H1 (cell line): ENCODE data around the gene GALNT7. TPM values are rescaled to one million over a fixed set of nuclear protein-coding genes. Genes with fewer than 3 reads are reported as not detected.

Experiments used
- CEBPB ChIP-seq: IDR thresholded peaks from 2 replicates; pipeline ENCODE4 v1.6.1; 2012; ENCODE audit warnings: low read depth, low read length
- FOSL1 ChIP-seq: IDR thresholded peaks from 2 replicates; pipeline ENCODE4 v1.6.1; 2011; ENCODE audit warnings: mild to moderate bottlenecking, low read depth, low read length, moderate library complexity; ENCODE audit not compliant: insufficient read depth
- JUND ChIP-seq: IDR thresholded peaks from 2 replicates; pipeline ENCODE4 v1.6.1; 2011; ENCODE audit warnings: mild to moderate bottlenecking, improper control_type of control experiment, low read length
- PHF8 ChIP-seq: fragments of 200-600 bp; sonication (generic); conservative IDR thresholded peaks from 2 replicates; pipeline ENCODE4 v1.7.1; 2012; ENCODE audit warnings: low read depth, mild to moderate bottlenecking, inconsistent platforms, low read length, moderate library complexity
- POLR2A ChIP-seq, 2 experiments: IDR thresholded peaks; 1 replicate in 1 of 2; 2 replicates in 1 of 2; pipeline ENCODE4 v1.6.1; 2011; ENCODE audit warnings: low read depth in 2 of 2, low read length in 2 of 2, mild to moderate bottlenecking in 2 of 2; ENCODE audit errors: control extremely low read depth in 1 of 2
- POU5F1 ChIP-seq: IDR thresholded peaks from 2 replicates; pipeline ENCODE4 v1.6.1; 2011; ENCODE audit warnings: low read depth, mild to moderate bottlenecking, low read length, moderate library complexity
- RNF2 ChIP-seq: fragments of 200-900, 300-1000 bp; sonication (generic); IDR thresholded peaks from 2 replicates; pipeline ENCODE4 v1.7.1; 2016; ENCODE audit warnings: borderline replicate concordance, low read depth, mild to moderate bottlenecking, antibody characterized with exemption, low read length; ENCODE audit not compliant: poor library complexity, severe bottlenecking; ENCODE audit errors: missing control alignments
- SP2 ChIP-seq: IDR thresholded peaks from 2 replicates; pipeline ENCODE4 v1.6.1; 2012; ENCODE audit warnings: mild to moderate bottlenecking, low read length, inconsistent platforms
- polyA plus RNA-seq, 7 experiments: library from polyadenylated mRNA; depleted of rRNA in 3 of 7; stranded (reverse) in 5 of 7; unstranded in 2 of 7; fragments of >200 nt in 5 of 7; fragments of 200-250 nt in 2 of 7; gene quantifications; 1 replicate in 5 of 7; 2 replicates in 1 of 7; 4 replicates in 1 of 7; pipeline versions ENCODE4 v1.2.1 to v1.2.3, GENCODE V29; 2011 to 2013; ENCODE audit warnings: missing spikeins in 2 of 7, mixed read lengths in 2 of 7
- total RNA-seq: library from RNA; stranded (reverse); fragmentation: NEBNext Ultra II Directional; extraction: Animal tissue kit (Norgen Biotek cat#: 25700); gene quantifications from 2 replicates; pipeline ENCODE4 v1.2.1, GENCODE V29; 2021
- TF ChIP-seq, protein P1 (sequence below): fragments of 300-600 bp; sonication (generic); IDR thresholded peaks from 2 replicates; pipeline ENCODE4 v1.7.1; 2012; ENCODE audit warnings: low read length, moderate library complexity, mild to moderate bottlenecking, inconsistent platforms; ENCODE audit not compliant: insufficient replicate concordance
- TF ChIP-seq, protein P2 (sequence below), 3 experiments: IDR thresholded peaks; 1 replicate in 2 of 3; 2 replicates in 1 of 3; pipeline versions ENCODE4 v1.5.1 to v1.6.1; 2011; ENCODE audit warnings: low read length in 3 of 3, mild to moderate bottlenecking in 3 of 3, inconsistent platforms in 2 of 3, low read depth in 1 of 3, moderate library complexity in 1 of 3; ENCODE audit not compliant: insufficient read depth in 1 of 3; ENCODE audit errors: control extremely low read depth in 1 of 3

GALNT7 gene
- total and polyA plus RNA-seq, 2 of the 8 experiments (the other 6 are each of a cell fraction or from before 2014, with no cell fraction given): 22.4 to 85.5 TPM

DNA sequence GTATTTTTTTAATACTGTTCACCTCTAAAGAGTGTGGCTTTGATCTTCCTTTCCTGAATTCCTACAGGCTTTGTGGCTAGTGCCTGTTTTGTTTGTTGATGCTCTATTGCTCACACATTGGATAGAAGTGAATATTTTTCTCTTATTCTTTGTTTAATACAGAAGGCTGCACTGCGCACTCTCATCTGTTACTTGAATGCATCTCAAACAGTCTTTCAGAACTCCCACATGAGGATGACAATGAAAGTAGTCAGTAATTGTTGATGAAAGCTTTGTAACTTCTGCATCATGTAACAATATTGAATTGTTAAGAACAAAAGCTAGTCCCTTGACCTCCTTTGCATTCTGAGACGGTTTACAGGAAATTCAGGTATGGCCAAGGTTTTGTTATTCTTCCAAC is 29.1 kb upstream of the GALNT7 start (continued):
- TF ChIP-seq, protein P1, sequence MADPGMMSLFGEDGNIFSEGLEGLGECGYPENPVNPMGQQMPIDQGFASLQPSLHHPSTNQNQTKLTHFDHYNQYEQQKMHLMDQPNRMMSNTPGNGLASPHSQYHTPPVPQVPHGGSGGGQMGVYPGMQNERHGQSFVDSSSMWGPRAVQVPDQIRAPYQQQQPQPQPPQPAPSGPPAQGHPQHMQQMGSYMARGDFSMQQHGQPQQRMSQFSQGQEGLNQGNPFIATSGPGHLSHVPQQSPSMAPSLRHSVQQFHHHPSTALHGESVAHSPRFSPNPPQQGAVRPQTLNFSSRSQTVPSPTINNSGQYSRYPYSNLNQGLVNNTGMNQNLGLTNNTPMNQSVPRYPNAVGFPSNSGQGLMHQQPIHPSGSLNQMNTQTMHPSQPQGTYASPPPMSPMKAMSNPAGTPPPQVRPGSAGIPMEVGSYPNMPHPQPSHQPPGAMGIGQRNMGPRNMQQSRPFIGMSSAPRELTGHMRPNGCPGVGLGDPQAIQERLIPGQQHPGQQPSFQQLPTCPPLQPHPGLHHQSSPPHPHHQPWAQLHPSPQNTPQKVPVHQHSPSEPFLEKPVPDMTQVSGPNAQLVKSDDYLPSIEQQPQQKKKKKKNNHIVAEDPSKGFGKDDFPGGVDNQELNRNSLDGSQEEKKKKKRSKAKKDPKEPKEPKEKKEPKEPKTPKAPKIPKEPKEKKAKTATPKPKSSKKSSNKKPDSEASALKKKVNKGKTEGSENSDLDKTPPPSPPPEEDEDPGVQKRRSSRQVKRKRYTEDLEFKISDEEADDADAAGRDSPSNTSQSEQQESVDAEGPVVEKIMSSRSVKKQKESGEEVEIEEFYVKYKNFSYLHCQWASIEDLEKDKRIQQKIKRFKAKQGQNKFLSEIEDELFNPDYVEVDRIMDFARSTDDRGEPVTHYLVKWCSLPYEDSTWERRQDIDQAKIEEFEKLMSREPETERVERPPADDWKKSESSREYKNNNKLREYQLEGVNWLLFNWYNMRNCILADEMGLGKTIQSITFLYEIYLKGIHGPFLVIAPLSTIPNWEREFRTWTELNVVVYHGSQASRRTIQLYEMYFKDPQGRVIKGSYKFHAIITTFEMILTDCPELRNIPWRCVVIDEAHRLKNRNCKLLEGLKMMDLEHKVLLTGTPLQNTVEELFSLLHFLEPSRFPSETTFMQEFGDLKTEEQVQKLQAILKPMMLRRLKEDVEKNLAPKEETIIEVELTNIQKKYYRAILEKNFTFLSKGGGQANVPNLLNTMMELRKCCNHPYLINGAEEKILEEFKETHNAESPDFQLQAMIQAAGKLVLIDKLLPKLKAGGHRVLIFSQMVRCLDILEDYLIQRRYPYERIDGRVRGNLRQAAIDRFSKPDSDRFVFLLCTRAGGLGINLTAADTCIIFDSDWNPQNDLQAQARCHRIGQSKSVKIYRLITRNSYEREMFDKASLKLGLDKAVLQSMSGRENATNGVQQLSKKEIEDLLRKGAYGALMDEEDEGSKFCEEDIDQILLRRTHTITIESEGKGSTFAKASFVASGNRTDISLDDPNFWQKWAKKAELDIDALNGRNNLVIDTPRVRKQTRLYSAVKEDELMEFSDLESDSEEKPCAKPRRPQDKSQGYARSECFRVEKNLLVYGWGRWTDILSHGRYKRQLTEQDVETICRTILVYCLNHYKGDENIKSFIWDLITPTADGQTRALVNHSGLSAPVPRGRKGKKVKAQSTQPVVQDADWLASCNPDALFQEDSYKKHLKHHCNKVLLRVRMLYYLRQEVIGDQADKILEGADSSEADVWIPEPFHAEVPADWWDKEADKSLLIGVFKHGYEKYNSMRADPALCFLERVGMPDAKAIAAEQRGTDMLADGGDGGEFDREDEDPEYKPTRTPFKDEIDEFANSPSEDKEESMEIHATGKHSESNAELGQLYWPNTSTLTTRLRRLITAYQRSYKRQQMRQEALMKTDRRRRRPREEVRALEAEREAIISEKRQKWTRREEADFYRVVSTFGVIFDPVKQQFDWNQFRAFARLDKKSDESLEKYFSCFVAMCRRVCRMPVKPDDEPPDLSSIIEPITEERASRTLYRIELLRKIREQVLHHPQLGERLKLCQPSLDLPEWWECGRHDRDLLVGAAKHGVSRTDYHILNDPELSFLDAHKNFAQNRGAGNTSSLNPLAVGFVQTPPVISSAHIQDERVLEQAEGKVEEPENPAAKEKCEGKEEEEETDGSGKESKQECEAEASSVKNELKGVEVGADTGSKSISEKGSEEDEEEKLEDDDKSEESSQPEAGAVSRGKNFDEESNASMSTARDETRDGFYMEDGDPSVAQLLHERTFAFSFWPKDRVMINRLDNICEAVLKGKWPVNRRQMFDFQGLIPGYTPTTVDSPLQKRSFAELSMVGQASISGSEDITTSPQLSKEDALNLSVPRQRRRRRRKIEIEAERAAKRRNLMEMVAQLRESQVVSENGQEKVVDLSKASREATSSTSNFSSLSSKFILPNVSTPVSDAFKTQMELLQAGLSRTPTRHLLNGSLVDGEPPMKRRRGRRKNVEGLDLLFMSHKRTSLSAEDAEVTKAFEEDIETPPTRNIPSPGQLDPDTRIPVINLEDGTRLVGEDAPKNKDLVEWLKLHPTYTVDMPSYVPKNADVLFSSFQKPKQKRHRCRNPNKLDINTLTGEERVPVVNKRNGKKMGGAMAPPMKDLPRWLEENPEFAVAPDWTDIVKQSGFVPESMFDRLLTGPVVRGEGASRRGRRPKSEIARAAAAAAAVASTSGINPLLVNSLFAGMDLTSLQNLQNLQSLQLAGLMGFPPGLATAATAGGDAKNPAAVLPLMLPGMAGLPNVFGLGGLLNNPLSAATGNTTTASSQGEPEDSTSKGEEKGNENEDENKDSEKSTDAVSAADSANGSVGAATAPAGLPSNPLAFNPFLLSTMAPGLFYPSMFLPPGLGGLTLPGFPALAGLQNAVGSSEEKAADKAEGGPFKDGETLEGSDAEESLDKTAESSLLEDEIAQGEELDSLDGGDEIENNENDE: no peak
- TF ChIP-seq CEBPB (no peak), RNF2 (no peak), POLR2A (IDR thresholded peaks at IDR 0.05; ENCODE audit: control extremely low read depth in 1 of 2, low read depth in 2 of 2, low read length in 2 of 2) (no peak), SP2 (no peak), FOSL1 (no peak), PHF8 (no peak), POU5F1 (no peak), JUND (no peak)
- TF ChIP-seq, protein P2, sequence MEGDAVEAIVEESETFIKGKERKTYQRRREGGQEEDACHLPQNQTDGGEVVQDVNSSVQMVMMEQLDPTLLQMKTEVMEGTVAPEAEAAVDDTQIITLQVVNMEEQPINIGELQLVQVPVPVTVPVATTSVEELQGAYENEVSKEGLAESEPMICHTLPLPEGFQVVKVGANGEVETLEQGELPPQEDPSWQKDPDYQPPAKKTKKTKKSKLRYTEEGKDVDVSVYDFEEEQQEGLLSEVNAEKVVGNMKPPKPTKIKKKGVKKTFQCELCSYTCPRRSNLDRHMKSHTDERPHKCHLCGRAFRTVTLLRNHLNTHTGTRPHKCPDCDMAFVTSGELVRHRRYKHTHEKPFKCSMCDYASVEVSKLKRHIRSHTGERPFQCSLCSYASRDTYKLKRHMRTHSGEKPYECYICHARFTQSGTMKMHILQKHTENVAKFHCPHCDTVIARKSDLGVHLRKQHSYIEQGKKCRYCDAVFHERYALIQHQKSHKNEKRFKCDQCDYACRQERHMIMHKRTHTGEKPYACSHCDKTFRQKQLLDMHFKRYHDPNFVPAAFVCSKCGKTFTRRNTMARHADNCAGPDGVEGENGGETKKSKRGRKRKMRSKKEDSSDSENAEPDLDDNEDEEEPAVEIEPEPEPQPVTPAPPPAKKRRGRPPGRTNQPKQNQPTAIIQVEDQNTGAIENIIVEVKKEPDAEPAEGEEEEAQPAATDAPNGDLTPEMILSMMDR (IDR thresholded peaks at IDR 0.05; ENCODE audit: control extremely low read depth in 1 of 3, insufficient read depth in 1 of 3, low read depth in 1 of 3, low read length in 3 of 3): no peak
- TF ChIP-seq, all 59 proteins: peak for 0
